DND-41 (cell line): Measurements from ENCODE around the gene CYTH4.

Experiments
- ATAC-seq: fragments of 200-7000 bp; cut with Tn5 transposase; 3 replicates; pipeline ENCODE4 v1.9.1; 2021; ENCODE audit warnings: low read depth; ENCODE audit not compliant: insufficient read depth
- DNase-seq: peaks from one replicate; pipeline ENCODE4 v3.0.0-alpha.2; 2020
- H2AFZ ChIP-seq: 2 replicates; pipeline ENCODE4 v1.6.0; 2012; ENCODE audit warnings: low read depth, low read length
- H3K27ac ChIP-seq: 2 replicates; pipeline ENCODE4 v1.5.1; 2012; ENCODE audit warnings: low read length, inconsistent platforms
- H3K27me3 ChIP-seq: fragments of 200-600 bp; sonication (generic); 2 replicates; pipeline ENCODE4 v1.6.0; 2012; ENCODE audit warnings: low read length, mild to moderate bottlenecking, inconsistent platforms; ENCODE audit not compliant: insufficient read depth, poor library complexity
- H3K36me3 ChIP-seq: 2 replicates; pipeline ENCODE4 v1.5.1; 2012; ENCODE audit warnings: low read length, inconsistent platforms; ENCODE audit not compliant: insufficient read depth
- H3K4me1 ChIP-seq: 2 replicates; pipeline ENCODE4 v1.5.1; 2012; ENCODE audit warnings: mild to moderate bottlenecking, low read length; ENCODE audit not compliant: insufficient read depth
- H3K4me2 ChIP-seq: 2 replicates; pipeline ENCODE4 v1.6.0; 2012; ENCODE audit warnings: mild to moderate bottlenecking, moderate library complexity, low read length, inconsistent platforms; ENCODE audit not compliant: insufficient read depth
- H3K4me3 ChIP-seq, 2 experiments: fragments of 200-600 bp in 1 of 2; shearing (Covaris generic) in 1 of 2; 2 replicates each; pipeline ENCODE4 v1.5.1; 2012 to 2016; ENCODE audit warnings: inconsistent platforms in 2 of 2, low read length in 2 of 2, mild to moderate bottlenecking in 2 of 2, low read depth in 1 of 2, moderate library complexity in 1 of 2
- H3K79me2 ChIP-seq: 2 replicates; pipeline ENCODE4 v1.6.0; 2012; ENCODE audit warnings: low read length, inconsistent platforms; ENCODE audit not compliant: insufficient read depth
- H3K9ac ChIP-seq: 2 replicates; pipeline ENCODE4 v1.6.0; 2012; ENCODE audit warnings: low read depth, mild to moderate bottlenecking, inconsistent platforms, low read length, moderate library complexity
- H3K9me3 ChIP-seq: 2 replicates; pipeline ENCODE4 v1.5.1; 2012; ENCODE audit warnings: low read length, moderate library complexity, mild to moderate bottlenecking, inconsistent platforms; ENCODE audit not compliant: insufficient read depth, severe bottlenecking
- H4K20me1 ChIP-seq: 2 replicates; pipeline ENCODE4 v1.6.0; 2012; ENCODE audit warnings: low read length; ENCODE audit not compliant: insufficient read depth
- CTCF ChIP-seq: IDR thresholded peaks from 2 replicates; pipeline ENCODE4 v1.5.1; 2012; ENCODE audit warnings: borderline replicate concordance, low read length, moderate library complexity, mild to moderate bottlenecking; ENCODE audit not compliant: poor library complexity, severe bottlenecking; ENCODE audit errors: extremely low read depth
- EZH2 ChIP-seq: IDR thresholded peaks from 3 replicates; pipeline ENCODE4 v1.6.1; 2012; ENCODE audit warnings: borderline replicate concordance, low read depth, mild to moderate bottlenecking, moderate library complexity, low read length, inconsistent platforms; ENCODE audit not compliant: severe bottlenecking

Gene CYTH4

GRCh38 chr22:37354670-37355069 lies 72.4 kb downstream of the CYTH4 start:
- Histone ChIP-seq H3K4me1 (no peaks in the 10 kb centered on the region), H3K79me2 (no peaks in the 10 kb centered on the region), H3K27me3 (peaks cover 4% of the 10 kb centered on the region), H2AFZ (no peak overlapping the region), H3K27ac (no peak overlapping the region), H3K36me3 (no peaks in the 10 kb centered on the region), H3K9ac (no peak overlapping the region), H3K4me3 (no peak overlapping the region), H4K20me1 (no peaks in the 10 kb centered on the region), H3K9me3 (no peaks in the 10 kb centered on the region), H3K4me2 (no peak overlapping the region)
- ATAC-seq = no peak
- DNase-seq = no peak
- no peak for TF ChIP-seq CTCF
- TF ChIP-seq EZH2 = no peak

- H4K20me1 ChIP-seq = no peaks in the 10 kb centered on the region
- TF ChIP-seq EZH2 = no peak
- no peak for TF ChIP-seq CTCF
- no peaks in the 10 kb centered on the region for H3K36me3 ChIP-seq
- H3K4me1 ChIP-seq = no peaks in the 10 kb centered on the region
- H3K4me3 ChIP-seq = no peak overlapping the region
- no peak overlapping the region for H3K9ac ChIP-seq
- ATAC-seq = no peak
- DNase-seq = no peak
- H2AFZ ChIP-seq = no peak overlapping the region
- H3K79me2 ChIP-seq = no peaks in the 10 kb centered on the region
- H3K9me3 ChIP-seq = no peaks in the 10 kb centered on the region
- peaks cover 4% of the 10 kb centered on the region for H3K27me3 ChIP-seq
- H3K4me2 ChIP-seq = no peak overlapping the region
- H3K27ac ChIP-seq = no peak overlapping the region
Measured at GRCh38 chr22:37355174-37355573, 72.9 kb downstream of the CYTH4 start.

GRCh38 chr22:37356922-37357321 lies 74.6 kb downstream of the CYTH4 start:
- Histone ChIP-seq H3K4me1 (no peaks in the 10 kb centered on the region), H3K4me3 (no peak overlapping the region), H3K36me3 (no peaks in the 10 kb centered on the region), H3K27ac (no peak overlapping the region), H3K9me3 (no peaks in the 10 kb centered on the region), H3K79me2 (no peaks in the 10 kb centered on the region), H3K27me3 (peaks cover 4% of the 10 kb centered on the region), H2AFZ (no peak overlapping the region), H3K4me2 (no peak overlapping the region), H3K9ac (no peak overlapping the region), H4K20me1 (no peaks in the 10 kb centered on the region)
- ATAC-seq (no peak), DNase-seq (no peak)
- TF ChIP-seq EZH2 (no peak), CTCF (no peak)

GRCh38 chr22:37357446-37358075 lies 75.3 kb downstream of the CYTH4 start:
- H3K27me3 ChIP-seq = peaks cover 6% of the 10 kb centered on the region
- no peaks in the 10 kb centered on the region for H3K4me1 ChIP-seq
- H3K36me3 ChIP-seq = no peaks in the 10 kb centered on the region
- DNase-seq = no peak
- H3K4me3 ChIP-seq = no peak overlapping the region
- H3K9me3 ChIP-seq = no peaks in the 10 kb centered on the region
- no peaks in the 10 kb centered on the region for H4K20me1 ChIP-seq
- no peak for ATAC-seq
- no peak overlapping the region for H2AFZ ChIP-seq
- H3K27ac ChIP-seq = no peak overlapping the region
- TF ChIP-seq EZH2 (no peak), CTCF (no peak)
- no peaks in the 10 kb centered on the region for H3K79me2 ChIP-seq
- H3K9ac ChIP-seq = no peak overlapping the region
- H3K4me2 ChIP-seq = no peak overlapping the region
